GM12878 (cell line): ENCODE results near the gene LAD1. TPM values are rescaled to one million over a fixed set of nuclear protein-coding genes. Genes with fewer than 3 reads are reported as not detected.

Experiments
- ATAC-seq: fragments of 200-7000 bp; cut with Tn5 transposase; 3 replicates; pipeline ENCODE4 v1.9.1; 2020; ENCODE audit warnings: mild to moderate bottlenecking, moderate library complexity
- BruUV-seq: library from RNA; stranded (reverse); fragments of 400-500 nt; replicated peaks from 2 replicates; lab custom pipeline; 2021; lab: Mats Ljungman, UMichigan
- CTCF ChIA-PET: fragments of 300-600 bp; sonication (Branson Sonifier 250); formaldehyde crosslinking; extraction: SDS; loops from one replicate; lab custom pipeline; 2021; ENCODE audit warnings: inconsistent platforms; lab: Yijun Ruan, JAX
- POLR2A ChIA-PET: fragments of 350-600 bp; formaldehyde crosslinking; extraction: SDS; loops from one replicate; lab custom pipeline; 2021; ENCODE audit warnings: inconsistent platforms; lab: Charles Lee
- RAD21 ChIA-PET: fragments of 300-600 bp; sonication (Branson Sonifier 250); formaldehyde crosslinking; loops from one replicate; lab custom pipeline; 2023; ENCODE audit warnings: antibody characterized with exemption; ENCODE audit not compliant: unreplicated experiment; lab: Charles Lee
- SMC1A ChIA-PET: fragments of 300-600 bp; sonication (Branson Sonifier 250); formaldehyde crosslinking; loops from one replicate; lab custom pipeline; 2023; ENCODE audit not compliant: unreplicated experiment, uncharacterized antibody; lab: Charles Lee
- DNase-seq: peaks from one replicate; pipeline ENCODE4 v3.0.0-alpha.2; 2011; ENCODE audit warnings: low read depth, low spot score
- FAIRE-seq: peaks from 3 replicates; lab custom pipeline; 2011; peaks lifted over from hg19 to GRCh38; lab: Jason Lieb, UNC
- H2AFZ ChIP-seq: 2 replicates; pipeline ENCODE4 v1.6.0; 2011; ENCODE audit warnings: low read depth, low read length, control low read depth; ENCODE audit not compliant: control insufficient read depth
- H3K27ac ChIP-seq: 2 replicates; pipeline ENCODE4 v1.5.1; 2011; ENCODE audit warnings: control low read depth; ENCODE audit not compliant: control insufficient read depth, insufficient read depth
- H3K27me3 ChIP-seq, 2 experiments: replicated peaks in 1 of 2; 2 replicates each; pipeline versions ENCODE4 v1.6.0 to v1.6.1; 2011; ENCODE audit warnings: low read length in 1 of 2; ENCODE audit not compliant: control insufficient read depth in 2 of 2, insufficient read depth in 2 of 2
- H3K36me3 ChIP-seq, 2 experiments: 2 replicates each; pipeline ENCODE4 v1.5.1; 2011; ENCODE audit warnings: low read length in 1 of 2; ENCODE audit not compliant: control insufficient read depth in 2 of 2, insufficient read depth in 2 of 2
- H3K4me1 ChIP-seq: 2 replicates; pipeline ENCODE4 v1.6.1; 2011; ENCODE audit warnings: mild to moderate bottlenecking, low read length, moderate library complexity, mixed read lengths; ENCODE audit not compliant: control insufficient read depth, insufficient read depth
- H3K4me2 ChIP-seq: 2 replicates; pipeline ENCODE4 v1.6.0; 2011; ENCODE audit warnings: control low read depth; ENCODE audit not compliant: control insufficient read depth, insufficient read depth
- H3K4me3 ChIP-seq: fragments of 200-600 bp; sonication (generic); 2 replicates; pipeline ENCODE4 v1.5.1; 2016
- H3K79me2 ChIP-seq: 2 replicates; pipeline ENCODE4 v1.6.0; 2011; ENCODE audit warnings: low read length; ENCODE audit not compliant: control insufficient read depth, insufficient read depth
- H3K9ac ChIP-seq: 2 replicates; pipeline ENCODE4 v1.8.0; 2011; ENCODE audit warnings: low read length, control low read depth, mixed read lengths; ENCODE audit not compliant: control insufficient read depth, insufficient read depth
- H3K9me3 ChIP-seq: replicated peaks from 3 replicates; pipeline ENCODE4 v1.5.1; 2011; ENCODE audit warnings: mild to moderate bottlenecking, low read length; ENCODE audit not compliant: control insufficient read depth, insufficient read depth
- H4K20me1 ChIP-seq: 2 replicates; pipeline ENCODE4 v1.6.0; 2011; ENCODE audit not compliant: control insufficient read depth, insufficient read depth
- ATF7 ChIP-seq: fragments of 450-650 bp; IDR thresholded peaks from 2 replicates; pipeline ENCODE4 v1.6.1; 2016; ENCODE audit warnings: low read depth, mild to moderate bottlenecking
- EZH2 ChIP-seq: IDR thresholded peaks from 2 replicates; pipeline ENCODE4 v1.6.1; 2012; ENCODE audit warnings: low read depth, mild to moderate bottlenecking, control low read depth, inconsistent platforms, low read length, borderline replicate concordance; ENCODE audit not compliant: control insufficient read depth
- GABPA ChIP-seq: IDR thresholded peaks from 2 replicates; pipeline ENCODE4 v1.6.1; 2014; ENCODE audit warnings: antibody characterized with exemption, low read depth, mild to moderate bottlenecking, inconsistent platforms
- IKZF1 ChIP-seq: fragments of 450-650 bp; conservative IDR thresholded peaks from 2 replicates; pipeline ENCODE4 v1.6.1; 2017; ENCODE audit warnings: antibody characterized with exemption, mild to moderate bottlenecking
- TARDBP ChIP-seq: IDR thresholded peaks from 2 replicates; pipeline ENCODE4 v1.6.1; 2016; ENCODE audit warnings: borderline replicate concordance
- WGBS: methylation state at CpG from one replicate; pipeline ENCODE4 v1.1.6; 2016; ENCODE audit warnings: low lambda C conversion rate; ENCODE audit not compliant: insufficient replicate concordance, insufficient coverage; ENCODE audit errors: missing lambda C conversion rate; 5-methylcytosine and 5-hydroxymethylcytosine counted together
- in situ Hi-C: fragments of 300-500 bp; cut with MboI; formaldehyde crosslinking; loops from 9 replicates; pipeline ENCODE4 v1.14.3; 2018; ENCODE audit warnings: mixed read lengths
- intact Hi-C: fragments of 100-400 bp; cut with micrococcal nuclease; formaldehyde crosslinking; loops from one replicate; pipeline ENCODE4 v1.14.2; 2022; ENCODE audit not compliant: unreplicated experiment
- polyA plus RNA-seq, 11 experiments: library from polyadenylated mRNA; depleted of rRNA in 4 of 11; unstranded in 6 of 11; stranded (reverse) in 5 of 11; fragments of >200 nt; fragmentation: Nextera tagmentation in 4 of 11; fragmentation: Illumina TruSeq in 1 of 11; extraction: Ambion mirVana in 4 of 11; extraction: Trizol in 1 of 11; gene quantifications; 1 replicate in 1 of 11; 2 replicates in 10 of 11; pipeline versions ENCODE4 v1.2.1 to v1.2.3, GENCODE V29; 2011 to 2016; ENCODE audit warnings: inconsistent platforms in 2 of 11, missing spikeins in 2 of 11, low read depth in 1 of 11
- total RNA-seq, 4 experiments: library from RNA; depleted of rRNA in 3 of 4; stranded (reverse); fragments of >200 nt in 3 of 4; fragmentation: Illumina TruSeq in 1 of 4; extraction: Trizol in 1 of 4; gene quantifications; 2 replicates each; pipeline versions ENCODE4 v1.2.1 to v1.2.3, GENCODE V29; 2013 to 2021

LAD1 gene
- total and polyA plus RNA-seq, 10 of the 15 experiments (the other 5 are each of a cell fraction or from before 2014, with no cell fraction given), result 0.05 to 0.48 (median 0.32) TPM; not detected in 3

- H3K4me3 ChIP-seq, result no peak overlapping the region
- FAIRE-seq, result no peak
- no TSS peak for BruUV-seq
- in situ Hi-C loops (loop anchor here (5.0 kb wide), 1 partner anchor 68 kb away; no protein-coding TSS in a partner anchor), intact Hi-C loops (no loop called here)
- H3K79me2 ChIP-seq, result no peaks in the 10 kb centered on the region
- ChIA-PET SMC1A (interaction anchor here (1.2 to 8.5 kb wide), 3 partner anchors 12 to 69 kb away, joined by 3 to 182 read pairs (median 103); no protein-coding TSS in a partner anchor), CTCF (interaction anchor here (1.3 to 16.5 kb wide), 5 partner anchors 9 to 70 kb away, joined by 5 to 455 read pairs (median 149); partner anchors contain the start of gene PHLDA3), RAD21 (interaction anchor here (0.6 to 13.7 kb wide), 4 partner anchors 9 to 68 kb away, joined by 3 to 301 read pairs (median 92); no protein-coding TSS in a partner anchor), POLR2A (interaction anchor here (0.5 to 1.4 kb wide), 2 partner anchors 37 to 560 kb away, joined by 4 to 7 read pairs; no protein-coding TSS in a partner anchor)
- peaks cover 5% of the 10 kb centered on the region for H3K4me1 ChIP-seq
- DNase-seq, result no peak
- TF ChIP-seq TARDBP (no peak), IKZF1 (peak; percentile 33; the same call in 1 of the 2 replicates), ATF7 (peak; percentile 90), EZH2 (no peak)
- no peaks in the 10 kb centered on the region for H3K36me3 ChIP-seq
- ATAC-seq, result no peak
- H3K4me2 ChIP-seq, result no peak overlapping the region
- H4K20me1 ChIP-seq, result no peaks in the 10 kb centered on the region
- no peaks in the 10 kb centered on the region for H3K27me3 ChIP-seq
- no peak overlapping the region for H2AFZ ChIP-seq
- no peaks in the 10 kb centered on the region; the same call in 2 of the 3 replicates for H3K9me3 ChIP-seq
- 29% methylated on average over 4 of the region's 4 CpGs for WGBS
- no peak overlapping the region for H3K27ac ChIP-seq
- no peak overlapping the region for H3K9ac ChIP-seq
Measured at GRCh38 chr1:201444792-201445191, 45.7 kb upstream of the LAD1 start.

GRCh38 chr1:201443747-201444146 lies 44.6 kb upstream of the LAD1 start:
- no peak for DNase-seq
- Histone ChIP-seq H3K9ac (no peak overlapping the region), H2AFZ (no peak overlapping the region), H3K27me3 (no peaks in the 10 kb centered on the region), H4K20me1 (no peaks in the 10 kb centered on the region), H3K79me2 (no peaks in the 10 kb centered on the region), H3K4me1 (peaks cover 5% of the 10 kb centered on the region), H3K27ac (no peak overlapping the region), H3K4me3 (no peak overlapping the region), H3K9me3 (no peaks in the 10 kb centered on the region; the same call in 2 of the 3 replicates), H3K4me2 (no peak overlapping the region), H3K36me3 (no peaks in the 10 kb centered on the region)
- FAIRE-seq, result no peak
- WGBS, result 55% methylated on average over 7 of the region's 7 CpGs
- ChIA-PET SMC1A (no interaction called here), RAD21 (interaction anchor here (1.0 to 1.5 kb wide), 2 partner anchors 10 to 38 kb away, joined by 3 to 6 read pairs; no protein-coding TSS in a partner anchor), POLR2A (interaction anchor here (1.4 kb wide), 1 partner anchor 38 kb away, joined by 4 read pairs; no protein-coding TSS in a partner anchor), CTCF (interaction anchor here (1.7 to 16.5 kb wide), 4 partner anchors 8 to 71 kb away, joined by 11 to 455 read pairs (median 229); partner anchors contain the start of gene PHLDA3)
- no TSS peak for BruUV-seq
- intact Hi-C loops, result no loop called here
- no peak for ATAC-seq
- TF ChIP-seq GABPA, result no peak
- in situ Hi-C loops, result no loop called here
